ENCODE data around the gene SMARCD3.
A peak's percentile ranks its signal among the peaks of the same experiment; 100 is the strongest.

SMARCD3 gene

GRCh38 chr7:151247611-151248345 lies 716 bp downstream of the SMARCD3 start:
- ATAC-seq (replicated peaks) (no peak), DNase-seq (no peak)
- H3K9me3 Mint-ChIP-seq = no peaks in the 10 kb centered on the region
- H3K4me3 Mint-ChIP-seq = peak overlapping the region; percentile 73 to 83
- no peaks in the 10 kb centered on the region for H3K36me3 Mint-ChIP-seq
- H3K27ac Mint-ChIP-seq = peak overlapping the region; percentile 43
- peaks cover 49 to 78% of the 10 kb centered on the region in 2 donors for H3K4me1 Mint-ChIP-seq
- peaks cover 54 to 57% of the 10 kb centered on the region in 2 donors for H3K27me3 Mint-ChIP-seq

- DNase-seq = no peak
- Mint-ChIP-seq H3K4me1 (peaks cover 46 to 75% of the 10 kb centered on the region in 2 donors), H3K36me3 (no peaks in the 10 kb centered on the region), H3K27ac (peak overlapping the region; percentile 62), H3K4me3 (peak overlapping the region in 1 of 2 donors; percentile 10), H3K27me3 (peaks cover 47 to 50% of the 10 kb centered on the region in 2 donors), H3K9me3 (no peaks in the 10 kb centered on the region)
- ATAC-seq (replicated peaks) = no peak
Measured at GRCh38 chr7:151246851-151247580, 1.5 kb downstream of the SMARCD3 start.

GRCh38 chr7:151246102-151246850 lies 2.2 kb downstream of the SMARCD3 start:
- ATAC-seq (replicated peaks) (no peak), DNase-seq (no peak)
- Mint-ChIP-seq H3K9me3 (no peaks in the 10 kb centered on the region), H3K4me1 (peaks cover 45 to 71% of the 10 kb centered on the region in 2 donors), H3K27me3 (peaks cover 45 to 48% of the 10 kb centered on the region in 2 donors), H3K36me3 (peaks cover 2 to 3% of the 10 kb centered on the region in 2 donors), H3K4me3 (peak overlapping the region; percentile 48 to 58), H3K27ac (peak overlapping the region; percentile 5)

- no peak overlapping the region for H3K27ac Mint-ChIP-seq
Measured at GRCh38 chr7:151245360-151246101, 3.0 kb downstream of the SMARCD3 start.

GRCh38 chr7:151244841-151245346 lies 3.6 kb downstream of the SMARCD3 start:
- Mint-ChIP-seq H3K9me3 (no peaks in the 10 kb centered on the region), H3K4me3 (peak overlapping the region; percentile 62 to 75), H3K4me1 (peaks cover 37 to 59% of the 10 kb centered on the region in 2 donors), H3K36me3 (peaks cover 10% of the 10 kb centered on the region in 2 donors), H3K27me3 (peaks cover 32 to 35% of the 10 kb centered on the region in 2 donors), H3K27ac (no peak overlapping the region)
- DNase-seq (no peak), ATAC-seq (replicated peaks) (no peak)

More at GRCh38 chr7:151245360-151246101, 3.0 kb downstream of the SMARCD3 start:
- H3K4me3 Mint-ChIP-seq = peak overlapping the region; percentile 48 to 75
- DNase-seq (no peak), ATAC-seq (replicated peaks) (peak; percentile 50 to 65)
- peaks cover 37 to 64% of the 10 kb centered on the region in 2 donors for H3K4me1 Mint-ChIP-seq
- H3K27me3 Mint-ChIP-seq = peaks cover 37 to 40% of the 10 kb centered on the region in 2 donors
- H3K36me3 Mint-ChIP-seq = peaks cover 3 to 4% of the 10 kb centered on the region in 2 donors
- no peaks in the 10 kb centered on the region for H3K9me3 Mint-ChIP-seq

GRCh38 chr7:151244196-151244840 lies 4.2 kb downstream of the SMARCD3 start:
- ATAC-seq (replicated peaks) = peak; percentile 28 to 41
- Mint-ChIP-seq H3K4me1 (peaks cover 37 to 57% of the 10 kb centered on the region in 2 donors), H3K4me3 (peak overlapping the region; percentile 75 to 83), H3K9me3 (no peaks in the 10 kb centered on the region), H3K27me3 (peaks cover 28 to 32% of the 10 kb centered on the region in 2 donors), H3K27ac (no peak overlapping the region), H3K36me3 (peaks cover 12 to 14% of the 10 kb centered on the region in 2 donors)
- no peak for DNase-seq

GRCh38 chr7:151243408-151244195 lies 4.9 kb downstream of the SMARCD3 start:
- ATAC-seq (replicated peaks) = peak; percentile 40 to 42
- DNase-seq = no peak
- Mint-ChIP-seq H3K27me3 (peaks cover 25 to 28% of the 10 kb centered on the region in 2 donors), H3K27ac (peak overlapping the region; percentile 89), H3K4me1 (peaks cover 40 to 61% of the 10 kb centered on the region in 2 donors), H3K4me3 (peak overlapping the region; percentile 75 to 83), H3K9me3 (no peaks in the 10 kb centered on the region), H3K36me3 (peaks cover 17 to 20% of the 10 kb centered on the region in 2 donors)

- ATAC-seq (replicated peaks) (no peak), DNase-seq (no peak)
- H3K36me3 Mint-ChIP-seq = peaks cover 17 to 20% of the 10 kb centered on the region in 2 donors
- peak overlapping the region; percentile 89 for H3K27ac Mint-ChIP-seq
- peak overlapping the region; percentile 75 to 83 for H3K4me3 Mint-ChIP-seq
- peaks cover 21 to 22% of the 10 kb centered on the region in 2 donors for H3K27me3 Mint-ChIP-seq
- peaks cover 37 to 57% of the 10 kb centered on the region in 2 donors for H3K4me1 Mint-ChIP-seq
- no peaks in the 10 kb centered on the region for H3K9me3 Mint-ChIP-seq
Measured at GRCh38 chr7:151243045-151243349, 5.5 kb downstream of the SMARCD3 start.

- no peaks in the 10 kb centered on the region for H3K9me3 Mint-ChIP-seq
- H3K27ac Mint-ChIP-seq = no peak overlapping the region
Measured at GRCh38 chr7:151242159-151243044, 6.1 kb downstream of the SMARCD3 start.

GRCh38 chr7:151241755-151242096 lies 6.8 kb downstream of the SMARCD3 start:
- peaks cover 33 to 49% of the 10 kb centered on the region in 2 donors for H3K4me1 Mint-ChIP-seq
- DNase-seq (no peak), ATAC-seq (replicated peaks) (no peak)
- H3K4me3 Mint-ChIP-seq = no peak overlapping the region
- H3K9me3 Mint-ChIP-seq = no peaks in the 10 kb centered on the region
- H3K27me3 Mint-ChIP-seq = peaks cover 9 to 13% of the 10 kb centered on the region in 2 donors
- H3K36me3 Mint-ChIP-seq = peaks cover 17 to 24% of the 10 kb centered on the region in 2 donors
- no peak overlapping the region for H3K27ac Mint-ChIP-seq

More at GRCh38 chr7:151242159-151243044, 6.1 kb downstream of the SMARCD3 start:
- H3K4me1 Mint-ChIP-seq = peaks cover 33 to 51% of the 10 kb centered on the region in 2 donors
- no peak for ATAC-seq (replicated peaks)
- peaks cover 16 to 17% of the 10 kb centered on the region in 2 donors for H3K27me3 Mint-ChIP-seq
- H3K36me3 Mint-ChIP-seq = peaks cover 17 to 20% of the 10 kb centered on the region in 2 donors
- DNase-seq = no peak
- no peak overlapping the region for H3K4me3 Mint-ChIP-seq

GRCh38 chr7:151240942-151241754 lies 7.3 kb downstream of the SMARCD3 start:
- ATAC-seq (replicated peaks) (no peak), DNase-seq (no peak)
- Mint-ChIP-seq H3K27ac (no peak overlapping the region), H3K36me3 (peaks cover 20 to 29% of the 10 kb centered on the region in 2 donors), H3K4me3 (peak overlapping the region in 1 of 2 donors; percentile 29), H3K9me3 (no peaks in the 10 kb centered on the region), H3K4me1 (peaks cover 32 to 49% of the 10 kb centered on the region in 2 donors), H3K27me3 (peaks cover 3 to 7% of the 10 kb centered on the region in 2 donors)

Data from stimulated activated naive B cell treated with anti-CD40 and anti-IgM and Interleukin-4, amounts not matched to agents 10 μg/mL and 1 μg/mL and 100 μg/mL, for 72 hours (primary cell).